GM12875 (cell line): ENCODE results near the gene ESR2.

ENCODE experiments used
- H3K4me3 ChIP-seq: one replicate; pipeline ENCODE4 v1.5.1; 2011; ENCODE audit warnings: low read depth, low read length, control low read depth
- TF ChIP-seq, protein P1 (sequence below): IDR thresholded peaks from 2 replicates; pipeline ENCODE4 v1.5.1; 2011; ENCODE audit warnings: low read depth, mild to moderate bottlenecking, control low read depth, inconsistent platforms, low read length, moderate library complexity, borderline replicate concordance; ENCODE audit not compliant: insufficient read depth

Gene ESR2

DNA sequence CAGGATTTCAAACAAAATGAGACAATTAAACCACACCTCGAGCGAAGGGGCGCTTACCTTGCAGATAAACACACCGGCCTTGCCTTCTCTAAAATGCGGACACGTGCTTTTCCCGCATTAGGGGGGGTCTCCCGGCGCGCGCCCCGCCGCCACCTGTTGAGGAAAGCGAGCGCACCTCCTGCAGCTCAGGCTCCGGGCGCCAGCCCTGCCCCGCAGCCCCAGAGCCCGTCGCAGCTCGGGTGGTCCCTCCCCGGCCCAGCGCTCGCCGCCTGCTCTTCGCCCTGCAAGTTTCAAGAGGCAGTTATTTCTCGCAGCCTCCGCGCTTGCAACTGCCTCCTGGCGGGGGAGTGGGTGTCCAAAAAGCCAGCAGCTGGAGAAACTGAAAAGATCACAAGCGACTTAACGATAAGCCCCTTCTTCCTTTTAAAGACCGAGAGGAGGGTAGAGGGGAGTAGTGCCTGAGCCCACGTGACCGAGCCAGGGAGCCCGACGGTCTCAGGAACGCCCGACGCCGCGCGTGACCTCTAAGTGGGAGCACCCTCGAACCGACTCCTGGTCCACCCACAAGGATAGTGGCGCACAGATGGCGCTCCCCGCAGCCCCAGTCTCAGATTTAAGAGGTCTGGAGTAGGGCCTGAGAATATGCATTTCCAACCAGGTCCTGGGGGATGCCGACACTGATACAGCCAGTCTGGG lies at the start of gene ESR2:
ESR2 (minus strand) TSS at position 396 of the 696 bp plus-strand sequence. CDS start 11,386 bp downstream, outside the sequence.
- H3K4me3 ChIP-seq: peak within 1 kb of the TSS; percentile 44
- TF ChIP-seq, protein P1, sequence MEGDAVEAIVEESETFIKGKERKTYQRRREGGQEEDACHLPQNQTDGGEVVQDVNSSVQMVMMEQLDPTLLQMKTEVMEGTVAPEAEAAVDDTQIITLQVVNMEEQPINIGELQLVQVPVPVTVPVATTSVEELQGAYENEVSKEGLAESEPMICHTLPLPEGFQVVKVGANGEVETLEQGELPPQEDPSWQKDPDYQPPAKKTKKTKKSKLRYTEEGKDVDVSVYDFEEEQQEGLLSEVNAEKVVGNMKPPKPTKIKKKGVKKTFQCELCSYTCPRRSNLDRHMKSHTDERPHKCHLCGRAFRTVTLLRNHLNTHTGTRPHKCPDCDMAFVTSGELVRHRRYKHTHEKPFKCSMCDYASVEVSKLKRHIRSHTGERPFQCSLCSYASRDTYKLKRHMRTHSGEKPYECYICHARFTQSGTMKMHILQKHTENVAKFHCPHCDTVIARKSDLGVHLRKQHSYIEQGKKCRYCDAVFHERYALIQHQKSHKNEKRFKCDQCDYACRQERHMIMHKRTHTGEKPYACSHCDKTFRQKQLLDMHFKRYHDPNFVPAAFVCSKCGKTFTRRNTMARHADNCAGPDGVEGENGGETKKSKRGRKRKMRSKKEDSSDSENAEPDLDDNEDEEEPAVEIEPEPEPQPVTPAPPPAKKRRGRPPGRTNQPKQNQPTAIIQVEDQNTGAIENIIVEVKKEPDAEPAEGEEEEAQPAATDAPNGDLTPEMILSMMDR: peak; percentile 26; the same call in 1 of the 2 replicates

DNA sequence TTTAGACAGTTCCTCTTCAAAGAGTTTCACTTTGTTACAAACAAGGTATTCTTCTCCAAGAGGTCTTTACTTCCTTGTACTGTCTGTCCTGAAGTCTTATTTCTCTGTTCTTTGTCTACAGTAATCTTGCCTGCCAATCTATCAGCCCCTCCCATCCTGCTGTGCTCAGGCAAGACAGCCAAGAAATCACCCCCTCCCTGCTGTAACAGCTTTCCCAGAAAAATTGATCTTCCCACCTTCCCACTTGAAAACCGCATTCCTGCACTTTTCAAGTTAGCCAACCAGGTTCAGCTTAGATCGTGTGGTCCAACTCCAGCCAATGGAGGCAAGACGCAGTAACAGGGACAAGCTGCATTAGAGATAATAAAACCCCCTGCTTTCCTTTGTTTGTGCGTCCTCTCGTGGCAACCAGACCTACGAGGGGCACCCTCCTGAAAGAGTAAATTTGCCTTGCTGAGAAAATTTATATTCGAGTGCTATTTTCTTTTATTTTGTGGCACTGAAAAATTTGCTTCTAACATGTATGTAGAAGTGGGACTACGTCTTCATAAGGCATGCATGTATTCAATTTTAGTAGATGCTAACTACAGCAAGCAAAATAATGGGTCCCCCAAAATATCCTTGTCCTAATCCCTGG lies 46.5 kb upstream of the ESR2 start:
- H3K4me3 ChIP-seq: no peak overlapping the region
- TF ChIP-seq, protein P1: no peak

DNA sequence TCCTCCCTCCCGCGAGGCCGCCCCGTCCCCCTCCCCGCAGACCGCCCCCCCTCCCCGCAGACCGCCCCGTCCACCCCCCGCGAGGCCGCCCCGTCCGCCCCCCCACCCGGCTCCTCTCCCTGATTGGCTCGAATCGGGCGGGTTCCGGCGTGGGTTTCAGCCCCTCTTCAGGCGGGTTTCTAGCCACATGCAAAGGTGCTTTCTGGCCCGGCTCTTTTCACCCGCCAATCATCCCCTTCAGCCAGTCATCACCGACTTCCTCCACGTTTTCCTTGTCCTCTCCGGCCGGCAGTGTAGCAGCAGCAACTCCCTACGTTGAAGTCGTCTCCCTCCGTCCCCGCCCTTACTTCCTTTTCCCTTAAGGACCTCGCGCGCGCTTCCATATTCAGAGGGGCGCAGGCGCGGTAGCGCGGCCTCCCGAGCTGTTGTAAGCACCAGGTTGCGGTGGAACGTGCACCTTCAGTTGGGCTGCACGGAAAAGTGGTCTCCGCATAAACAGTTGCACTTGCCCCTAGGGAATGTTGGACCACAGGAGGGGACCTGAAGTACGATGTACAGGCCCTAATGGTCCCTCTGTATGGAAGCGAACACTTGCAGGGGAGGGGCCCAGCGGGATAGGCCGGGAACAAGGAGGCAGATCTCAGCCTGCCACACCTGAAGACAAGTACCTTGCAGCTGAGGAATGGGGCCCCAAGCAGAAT lies 44.6 kb upstream of the ESR2 start:
- TF ChIP-seq, protein P1: no peak
- peak overlapping the region; percentile 81 for H3K4me3 ChIP-seq

DNA sequence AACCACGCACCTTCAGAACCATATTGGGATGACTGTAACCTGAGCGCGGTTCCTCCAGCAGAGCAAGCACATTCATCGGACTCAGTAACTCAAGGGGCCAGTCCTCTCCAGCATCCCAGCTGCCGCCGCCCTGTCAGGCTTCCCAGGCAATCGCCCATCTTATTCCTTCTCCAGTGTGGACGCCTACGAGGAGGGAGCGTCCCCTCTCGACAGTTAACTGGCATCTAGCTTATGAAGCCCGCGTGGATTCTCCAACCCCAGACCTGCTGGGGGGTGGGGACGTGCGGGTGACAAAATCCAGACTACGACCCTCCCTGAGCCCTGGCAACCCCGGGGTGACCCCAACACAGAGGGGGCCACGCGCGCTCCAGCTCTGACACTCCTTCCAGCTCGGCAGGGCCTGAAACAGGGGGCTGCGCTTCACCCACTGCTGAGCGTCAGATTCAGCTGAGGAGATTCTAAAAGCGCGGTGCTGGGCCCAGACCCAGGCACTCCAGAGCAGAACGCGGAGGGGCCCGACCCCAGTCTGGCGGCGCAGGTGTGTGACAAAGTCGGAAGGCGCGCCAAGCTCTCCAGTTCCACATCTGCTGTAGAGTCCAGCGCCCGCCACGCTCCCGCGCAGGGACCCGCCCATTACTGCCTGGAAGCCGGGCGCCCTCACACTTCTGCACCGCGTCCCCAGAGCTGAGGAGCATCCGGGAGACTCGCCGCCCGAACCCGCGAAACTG lies 43.9 kb upstream of the ESR2 start:
- TF ChIP-seq, protein P1: no peak
- peak overlapping the region; percentile 81 for H3K4me3 ChIP-seq

DNA sequence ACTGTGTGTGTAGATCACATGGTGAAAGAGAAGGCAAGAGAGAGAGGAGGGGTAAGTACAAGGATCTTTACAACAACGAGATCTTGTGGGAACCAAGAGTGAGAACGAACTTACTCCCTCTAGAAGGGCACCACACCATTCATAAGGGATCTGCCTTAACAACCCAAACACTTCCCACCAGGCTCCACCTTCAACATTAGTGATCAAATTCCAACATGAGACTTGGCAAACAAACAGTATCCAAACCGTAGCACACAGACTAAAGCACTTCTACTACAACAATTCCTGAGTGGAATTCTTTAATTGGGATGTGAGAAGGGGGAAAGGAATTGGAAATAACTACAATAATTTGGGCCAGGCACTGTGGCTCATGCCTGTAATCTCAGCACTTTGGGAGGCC lies 35.0 kb upstream of the ESR2 start:
- TF ChIP-seq, protein P1: no peak
- no peak overlapping the region for H3K4me3 ChIP-seq

DNA sequence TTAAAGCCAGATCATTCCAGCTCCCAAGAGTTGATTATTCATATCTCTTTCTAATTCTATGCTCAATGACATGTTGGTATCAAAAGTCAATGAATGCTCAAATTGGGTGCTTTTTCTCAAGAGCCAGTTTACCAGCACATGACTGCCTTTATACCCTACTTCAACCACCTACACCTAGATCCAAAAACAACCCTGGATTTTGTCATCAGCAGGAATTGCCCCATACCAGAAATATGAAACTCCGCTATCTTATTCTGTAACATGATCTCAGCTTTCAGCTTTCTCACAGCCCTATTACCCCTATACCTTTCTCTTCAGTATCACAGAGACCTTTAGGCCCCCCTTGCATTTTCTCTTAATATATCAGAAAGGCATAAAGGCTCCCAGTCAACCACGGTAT lies 32.3 kb upstream of the ESR2 start:
- H3K4me3 ChIP-seq: no peak overlapping the region
- TF ChIP-seq, protein P1: no peak
